A673 (cell line): ENCODE data around the gene EYS.

Source experiments
- EZH2 ChIP-seq: fragments of 200-600 bp; sonication (generic); IDR thresholded peaks from 2 replicates; pipeline ENCODE4 v1.6.1; 2017; ENCODE audit warnings: borderline replicate concordance, low read depth, mild to moderate bottlenecking, mixed read lengths, antibody characterized with exemption, low read length; ENCODE audit not compliant: poor library complexity, severe bottlenecking
- TF ChIP-seq, protein P1 (sequence below): fragments of 300-800, 200-600 bp; sonication (generic); conservative IDR thresholded peaks from 2 replicates; pipeline ENCODE4 v1.5.1; 2017; ENCODE audit warnings: low read depth, mild to moderate bottlenecking, antibody characterized with exemption, low read length, moderate library complexity, mixed read lengths

- TF ChIP-seq, protein P1, sequence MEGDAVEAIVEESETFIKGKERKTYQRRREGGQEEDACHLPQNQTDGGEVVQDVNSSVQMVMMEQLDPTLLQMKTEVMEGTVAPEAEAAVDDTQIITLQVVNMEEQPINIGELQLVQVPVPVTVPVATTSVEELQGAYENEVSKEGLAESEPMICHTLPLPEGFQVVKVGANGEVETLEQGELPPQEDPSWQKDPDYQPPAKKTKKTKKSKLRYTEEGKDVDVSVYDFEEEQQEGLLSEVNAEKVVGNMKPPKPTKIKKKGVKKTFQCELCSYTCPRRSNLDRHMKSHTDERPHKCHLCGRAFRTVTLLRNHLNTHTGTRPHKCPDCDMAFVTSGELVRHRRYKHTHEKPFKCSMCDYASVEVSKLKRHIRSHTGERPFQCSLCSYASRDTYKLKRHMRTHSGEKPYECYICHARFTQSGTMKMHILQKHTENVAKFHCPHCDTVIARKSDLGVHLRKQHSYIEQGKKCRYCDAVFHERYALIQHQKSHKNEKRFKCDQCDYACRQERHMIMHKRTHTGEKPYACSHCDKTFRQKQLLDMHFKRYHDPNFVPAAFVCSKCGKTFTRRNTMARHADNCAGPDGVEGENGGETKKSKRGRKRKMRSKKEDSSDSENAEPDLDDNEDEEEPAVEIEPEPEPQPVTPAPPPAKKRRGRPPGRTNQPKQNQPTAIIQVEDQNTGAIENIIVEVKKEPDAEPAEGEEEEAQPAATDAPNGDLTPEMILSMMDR = no peak
- TF ChIP-seq EZH2 = no peak
These were observed 1469.0 kb downstream of the EYS start for GRCh38 chr6:64238071-64238470.
